GM23248 (cell line): ENCODE results near the gene CASP7.

Experiments used
- EZH2 ChIP-seq: fragments of 200-600 bp; sonication (generic); IDR thresholded peaks from 2 replicates; pipeline ENCODE4 v1.6.1; 2018; ENCODE audit warnings: antibody characterized with exemption, mild to moderate bottlenecking; ENCODE audit not compliant: insufficient read depth, poor library complexity, severe bottlenecking
- EZH2phosphoT487 ChIP-seq: fragments of 200-600 bp; sonication (generic); IDR thresholded peaks from 2 replicates; pipeline ENCODE4 v1.6.1; 2018; ENCODE audit warnings: antibody characterized with exemption, moderate library complexity, mild to moderate bottlenecking, low read depth; ENCODE audit not compliant: insufficient read depth

DNA sequence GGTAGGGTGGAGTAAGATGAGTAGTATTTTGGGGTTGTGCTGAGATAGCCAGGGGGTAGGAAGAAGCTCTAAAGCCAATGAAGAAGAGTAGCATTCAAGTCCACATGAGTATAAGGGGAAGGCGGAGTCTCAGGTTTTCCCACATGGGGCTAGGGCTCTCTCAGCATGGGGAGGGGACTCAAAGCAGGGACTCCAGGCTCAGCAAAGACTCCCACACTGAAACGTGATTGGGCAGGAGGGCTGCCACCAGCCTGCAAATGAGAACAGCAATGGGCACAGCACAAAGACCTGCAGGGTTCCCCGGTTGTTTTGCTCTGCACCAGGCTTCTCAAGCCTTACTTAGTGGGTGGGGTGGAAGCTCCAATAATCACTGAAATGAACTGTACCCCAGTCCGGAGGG, 14.4 kb upstream of the CASP7 start:
- no peak for TF ChIP-seq EZH2
- TF ChIP-seq EZH2phosphoT487, result no peak
